Measurements from ENCODE around the gene RHOB.
"Not testable (repeated sequence)": the region's sequence is repeated elsewhere in the genome, so short reads cannot be mapped to it uniquely, and the experiment has no call there.

RHOB gene
- 10.1 to 115 reads per million in 2 donors for total RNA-seq

DNA sequence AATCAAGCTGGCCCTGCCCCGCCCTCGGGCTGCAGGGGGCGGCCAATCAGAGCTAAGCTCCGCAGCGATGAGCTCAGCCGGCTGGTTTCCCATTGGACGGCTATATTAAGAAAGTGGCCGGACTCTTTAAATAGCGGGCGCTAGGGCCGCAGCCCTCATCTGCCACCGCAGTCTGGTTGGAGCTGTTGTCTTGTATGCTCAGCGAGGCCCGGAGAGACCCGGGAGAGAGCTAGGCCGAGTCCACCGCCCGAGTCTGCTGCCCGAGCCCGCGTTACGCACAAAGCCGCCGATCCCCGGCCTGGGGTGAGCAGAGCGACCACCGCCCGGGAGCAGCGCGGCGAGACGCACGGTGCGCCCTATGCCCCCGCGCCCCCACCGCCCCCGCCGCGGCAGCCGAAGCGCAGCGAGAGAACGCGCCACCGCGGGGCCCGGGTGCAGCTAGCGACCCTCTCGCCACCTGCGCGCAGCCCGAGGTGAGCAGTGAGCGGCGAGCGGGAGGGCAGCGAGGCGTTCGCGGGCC is at the start of gene RHOB:
Gene RHOB, plus strand, starts transcription at position 158 of the 520 bp plus-strand sequence. CDS start 392 bp downstream, outside the sequence.
- peak; percentile 69 for DNase-seq

- no peak for DNase-seq
These were observed 48.9 kb upstream of the RHOB start for GRCh38 chr2:20397811-20398447.

GRCh38 chr2:20398956-20399567 is 47.8 kb upstream of the RHOB start:
- no peak for DNase-seq

DNA sequence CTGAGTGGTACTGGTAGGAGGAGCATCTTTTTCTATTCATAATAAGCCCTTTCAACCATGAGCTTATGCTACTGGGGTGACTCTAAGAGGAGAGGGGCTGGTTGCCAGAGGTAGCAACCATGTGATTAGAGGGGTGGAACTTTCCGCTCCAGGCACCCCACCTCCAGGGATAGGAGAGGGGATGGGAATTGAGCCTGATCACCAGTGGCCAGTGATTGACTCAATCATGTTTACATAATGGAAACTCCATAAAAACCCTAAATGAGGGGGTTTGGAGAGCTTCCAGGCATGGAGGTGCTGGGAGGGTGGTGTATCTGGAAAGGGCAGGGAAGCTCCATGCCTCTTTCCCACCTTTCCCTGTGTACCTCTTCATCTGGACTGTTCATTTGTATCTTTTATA is 46.6 kb upstream of the RHOB start:
- DNase-seq = no peak

- no peak for DNase-seq
These were observed 45.9 kb upstream of the RHOB start for GRCh38 chr2:20400787-20401488.

- no peak for DNase-seq
These were observed 45.4 kb upstream of the RHOB start for GRCh38 chr2:20401489-20401835.

GRCh38 chr2:20403774-20404312 is 43.0 kb upstream of the RHOB start:
- DNase-seq = no peak

GRCh38 chr2:20404950-20405349 is 41.9 kb upstream of the RHOB start:
- DNase-seq = no peak

DNA sequence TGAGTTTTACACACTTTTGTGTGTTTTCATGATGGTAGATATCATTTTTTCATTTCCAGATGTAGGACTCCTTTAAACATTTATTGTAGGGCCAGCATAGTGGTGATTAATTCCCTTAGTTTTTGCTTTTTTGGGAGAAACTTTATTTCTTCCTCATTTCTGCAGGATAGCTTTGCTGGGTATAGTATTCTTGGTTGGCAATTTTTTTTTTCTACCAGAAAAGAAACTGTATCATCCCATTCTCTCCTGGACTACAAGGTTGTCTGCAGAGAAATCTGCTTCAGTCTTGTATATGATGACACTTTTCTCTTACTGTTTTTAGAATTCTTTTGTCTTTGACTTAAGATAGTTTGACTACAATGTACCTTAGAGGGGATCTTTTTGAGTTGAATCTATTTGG is 37.8 kb upstream of the RHOB start:
- DNase-seq = no peak

DNA sequence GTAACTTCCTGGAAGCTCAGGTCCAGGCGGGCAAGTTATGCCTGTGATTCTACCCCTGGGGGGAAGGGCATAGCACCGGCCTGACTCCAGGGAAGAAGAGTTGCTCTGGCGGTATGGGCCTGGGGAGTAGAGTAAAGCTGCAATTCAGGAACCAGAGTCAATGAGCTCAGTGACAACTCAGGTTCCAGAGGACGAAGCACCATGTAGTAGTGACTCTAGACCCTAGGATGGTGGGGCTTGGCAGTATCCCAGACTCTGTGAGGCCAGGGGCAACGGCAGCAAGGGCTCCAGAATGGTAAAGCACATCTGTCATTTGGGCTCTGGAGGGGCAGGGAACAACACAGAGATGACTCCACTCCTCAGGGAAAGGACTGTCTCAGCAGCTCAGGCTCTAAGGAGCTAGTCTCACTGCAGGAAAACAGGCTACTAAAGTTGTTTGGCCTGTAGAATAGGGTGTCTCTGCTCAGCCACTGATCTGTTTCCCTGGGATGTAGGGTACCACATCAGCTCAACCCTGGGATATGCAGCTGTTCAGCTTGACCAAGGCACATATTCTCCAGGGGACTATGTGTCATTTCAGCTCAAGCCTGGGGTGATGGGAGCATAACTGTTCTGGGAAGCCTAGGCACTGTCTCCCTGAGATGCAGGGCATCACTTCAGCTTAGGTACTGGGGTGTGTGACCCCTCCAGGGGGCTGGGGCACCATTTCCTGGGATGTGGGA is 36.2 kb upstream of the RHOB start:
- no peak for DNase-seq

- peak; percentile 55 for DNase-seq
These were observed 35.4 kb upstream of the RHOB start for GRCh38 chr2:20411361-20411894.

DNA sequence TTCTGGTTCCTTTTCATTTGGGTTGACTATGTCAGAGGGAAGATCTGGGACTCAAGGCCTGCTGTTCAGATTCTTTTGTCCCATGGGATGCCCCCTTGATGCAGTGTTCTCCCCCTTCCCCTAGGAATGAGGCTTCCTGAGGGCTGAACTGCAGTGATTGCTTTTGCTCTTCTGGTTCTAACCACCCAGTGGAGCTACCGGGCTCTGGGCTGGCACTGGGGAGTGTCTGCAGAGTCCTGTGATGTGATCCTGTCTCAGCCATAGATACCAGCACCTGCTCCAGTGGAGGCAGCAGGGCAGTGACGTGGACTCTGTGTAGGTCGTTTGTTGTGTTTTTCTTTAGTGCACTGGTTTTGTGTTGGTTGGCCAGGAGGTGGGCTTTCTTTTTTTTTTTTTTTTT is 32.1 kb upstream of the RHOB start:
- no peak for DNase-seq

DNA sequence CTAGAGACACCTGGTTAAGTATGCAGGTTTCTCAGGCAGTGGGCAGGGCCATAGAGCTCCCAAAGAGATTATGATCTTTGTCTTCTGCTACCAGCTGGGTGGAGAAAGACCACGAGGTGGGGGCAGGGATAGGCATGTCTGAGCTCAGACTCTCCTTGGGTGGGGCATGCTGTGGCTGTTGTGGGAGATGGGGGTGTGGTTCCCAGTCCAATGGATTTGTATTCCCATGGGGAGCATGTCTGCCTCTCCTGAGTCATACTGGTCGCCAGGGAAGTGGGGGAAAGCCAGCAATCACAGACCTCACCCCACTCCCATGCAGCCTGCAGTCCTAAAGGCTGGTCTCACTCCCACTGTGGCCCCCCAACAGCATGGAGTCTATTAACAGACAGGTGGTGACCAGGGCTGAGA is 31.4 kb upstream of the RHOB start:
- no peak for DNase-seq

GRCh38 chr2:20416723-20417122 is 30.2 kb upstream of the RHOB start:
- no peak for DNase-seq

DNA sequence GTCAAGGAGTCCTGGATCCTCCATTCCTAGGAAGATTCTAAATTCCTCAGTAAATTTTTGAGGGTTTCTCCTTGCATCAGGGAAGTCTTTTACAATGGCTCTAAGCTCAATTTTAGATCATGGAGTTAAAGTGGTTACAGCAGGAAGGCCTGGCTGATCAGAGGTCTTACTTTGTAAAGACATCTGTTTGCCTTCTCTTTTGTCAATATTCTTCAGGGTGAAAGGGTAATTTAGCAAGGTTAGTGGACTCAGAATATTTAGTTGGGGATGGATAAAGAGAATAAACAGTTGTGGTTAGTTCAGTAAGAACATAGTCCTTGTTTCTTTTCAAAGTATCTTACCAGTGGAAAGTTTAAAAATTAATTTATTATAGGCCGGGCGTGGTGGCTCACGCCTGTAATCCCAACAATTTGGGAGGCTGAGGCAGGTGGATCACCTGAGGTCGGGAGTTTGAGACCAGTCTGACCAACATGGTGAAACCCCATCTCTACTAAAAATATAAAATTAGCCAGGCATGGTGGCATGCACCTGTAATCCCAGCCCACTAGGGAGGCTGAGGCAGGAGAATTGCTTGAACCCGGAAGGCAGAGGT is 29.5 kb upstream of the RHOB start:
- DNase-seq = not testable (repeated sequence)

DNA sequence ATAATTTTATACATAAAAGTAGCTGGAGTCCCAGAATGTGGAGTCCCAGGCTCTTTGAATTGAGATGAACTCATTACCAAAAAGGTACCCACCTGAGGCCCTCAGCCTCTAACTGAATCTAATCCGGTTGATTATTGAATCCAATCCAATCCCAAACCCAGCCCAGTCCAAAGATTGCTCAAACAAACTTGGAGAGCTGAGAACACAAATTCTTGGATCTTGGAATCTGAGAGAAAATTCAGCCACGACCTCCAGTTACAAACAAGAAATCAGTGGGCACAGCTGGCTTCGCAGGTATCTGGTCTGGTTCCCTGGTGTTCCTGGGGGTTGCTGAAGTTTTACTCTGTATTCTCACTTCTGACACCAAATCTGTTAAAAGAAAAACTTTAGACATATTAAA is 28.4 kb upstream of the RHOB start:
- no peak for DNase-seq

- no peak for DNase-seq
These were observed 27.8 kb upstream of the RHOB start for GRCh38 chr2:20419007-20419576.

DNA sequence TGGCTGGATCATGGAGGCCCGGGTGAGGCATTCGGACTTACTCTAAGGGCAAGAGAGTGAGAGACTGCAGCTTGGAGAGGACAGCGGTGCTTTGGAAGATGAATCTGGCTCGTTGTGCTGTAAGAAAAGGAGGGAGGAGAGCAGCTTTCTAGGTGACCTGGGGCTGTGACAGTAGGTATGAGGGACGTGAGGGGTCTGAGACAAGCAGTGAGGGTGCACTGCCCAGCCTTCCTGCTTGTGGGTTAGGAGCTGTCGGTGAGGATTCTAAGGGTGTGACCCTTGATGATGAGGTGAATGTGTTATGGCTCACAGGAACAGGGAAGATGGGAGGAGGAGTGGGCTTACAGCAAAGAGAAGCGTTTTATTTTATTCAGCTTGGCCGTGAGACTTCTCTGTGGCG is 27.1 kb upstream of the RHOB start:
- DNase-seq = no peak

GRCh38 chr2:20421336-20421987 is 25.4 kb upstream of the RHOB start:
- DNase-seq = no peak

DNA sequence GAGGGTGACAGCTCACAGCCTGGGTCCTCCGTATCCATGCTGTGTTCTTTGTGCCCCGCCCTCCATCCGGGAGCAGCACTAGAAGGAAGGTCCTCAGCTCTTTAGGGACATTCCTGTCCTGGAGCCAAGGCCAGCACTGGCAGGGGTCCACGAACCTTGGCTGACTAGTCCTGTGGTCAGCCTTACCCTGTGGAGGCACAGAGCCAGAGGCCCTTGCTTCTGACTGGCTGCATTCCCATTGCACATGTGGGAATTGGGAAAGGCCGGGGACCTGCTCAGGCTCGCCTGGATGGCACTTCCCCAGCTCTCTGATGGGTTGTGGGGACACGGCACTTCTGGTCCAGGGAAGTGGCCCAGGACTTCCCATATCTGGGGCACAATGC is 24.9 kb upstream of the RHOB start:
- no peak for DNase-seq

Measured in T-helper 9 cell (primary cell).